H9 (cell line): ENCODE data around the gene ATP2C1. TPM values are rescaled to one million over a fixed set of nuclear protein-coding genes. Genes with fewer than 3 reads are reported as not detected.

Experiments
- DNase-seq: peaks from one replicate; pipeline ENCODE4 v3.0.0-alpha.2; 2017
- H2AFZ ChIP-seq: one replicate; pipeline ENCODE4 v1.6.1; 2013; ENCODE audit warnings: mild to moderate bottlenecking, low read length, control low read depth, moderate library complexity
- H2AK5ac ChIP-seq: 2 replicates; pipeline ENCODE4 v1.6.1; 2013; ENCODE audit warnings: low read length, control low read depth, mixed read lengths; ENCODE audit not compliant: insufficient read length
- H2BK120ac ChIP-seq: one replicate; pipeline ENCODE4 v1.6.1; 2013; ENCODE audit warnings: low read depth, mild to moderate bottlenecking, low read length, control low read depth, inconsistent platforms; ENCODE audit not compliant: poor library complexity, severe bottlenecking
- H2BK12ac ChIP-seq: 2 replicates; pipeline ENCODE4 v1.6.1; 2013; ENCODE audit warnings: low read length, control low read depth, mixed read lengths, low read depth; ENCODE audit not compliant: insufficient read length
- H2BK15ac ChIP-seq: 2 replicates; pipeline ENCODE4 v1.6.1; 2013; ENCODE audit warnings: low read depth, low read length, control low read depth
- H2BK20ac ChIP-seq: one replicate; pipeline ENCODE4 v1.6.1; 2013; ENCODE audit warnings: low read depth, mild to moderate bottlenecking, low read length, control low read depth, inconsistent platforms; ENCODE audit not compliant: poor library complexity, severe bottlenecking
- H2BK5ac ChIP-seq: 2 replicates; pipeline ENCODE4 v1.6.1; 2013; ENCODE audit warnings: low read length, control low read depth, mixed read lengths; ENCODE audit not compliant: insufficient read length
- H3K14ac ChIP-seq: 2 replicates; pipeline ENCODE4 v1.6.1; 2013; ENCODE audit warnings: low read length, control low read depth; ENCODE audit not compliant: insufficient read depth
- H3K18ac ChIP-seq: 2 replicates; pipeline ENCODE4 v1.6.1; 2013; ENCODE audit warnings: low read depth, mild to moderate bottlenecking, mixed read lengths, low read length, control low read depth; ENCODE audit not compliant: insufficient read length
- H3K23ac ChIP-seq: 2 replicates; pipeline ENCODE4 v1.6.1; 2013; ENCODE audit warnings: low read length, control low read depth, mixed read lengths, low read depth; ENCODE audit not compliant: insufficient read length
- H3K23me2 ChIP-seq: 2 replicates; pipeline ENCODE4 v1.6.1; 2013; ENCODE audit warnings: low read depth, mild to moderate bottlenecking, mixed read lengths, low read length, control low read depth; ENCODE audit not compliant: insufficient read length, poor library complexity, severe bottlenecking
- H3K27ac ChIP-seq: 2 replicates; pipeline ENCODE4 v1.5.1; 2013; ENCODE audit warnings: low read length, control low read depth, mixed read lengths, low read depth; ENCODE audit not compliant: insufficient read length
- H3K27me3 ChIP-seq: 2 replicates; pipeline ENCODE4 v1.6.1; 2013; ENCODE audit warnings: low read length, control low read depth, inconsistent platforms; ENCODE audit not compliant: insufficient read depth
- H3K4ac ChIP-seq: 2 replicates; pipeline ENCODE4 v1.6.1; 2013; ENCODE audit warnings: low read depth, mild to moderate bottlenecking, control low read depth, inconsistent platforms, low read length, moderate library complexity
- H3K4me1 ChIP-seq: 2 replicates; pipeline ENCODE4 v1.6.1; 2013; ENCODE audit warnings: low read length, control low read depth, inconsistent platforms; ENCODE audit not compliant: insufficient read depth
- H3K4me2 ChIP-seq: 2 replicates; pipeline ENCODE4 v1.6.1; 2013; ENCODE audit warnings: low read length, control low read depth, mixed read lengths; ENCODE audit not compliant: insufficient read length, insufficient read depth
- H3K56ac ChIP-seq: 2 replicates; pipeline ENCODE4 v1.6.1; 2013; ENCODE audit warnings: low read depth, mild to moderate bottlenecking, mixed read lengths, low read length, control low read depth; ENCODE audit not compliant: insufficient read length
- H3K79me1 ChIP-seq: 2 replicates; pipeline ENCODE4 v1.6.1; 2013; ENCODE audit warnings: low read depth, mild to moderate bottlenecking, moderate library complexity, low read length, control low read depth, inconsistent platforms; ENCODE audit not compliant: insufficient read depth, poor library complexity, severe bottlenecking
- H3K79me2 ChIP-seq: 2 replicates; pipeline ENCODE4 v1.6.1; 2013; ENCODE audit warnings: low read length, control low read depth, inconsistent platforms; ENCODE audit not compliant: insufficient read depth
- H3K9ac ChIP-seq: 2 replicates; pipeline ENCODE4 v1.6.1; 2013; ENCODE audit warnings: low read length, control low read depth, mixed read lengths; ENCODE audit not compliant: insufficient read length; ENCODE audit errors: extremely low read depth
- H3K9me3 ChIP-seq: one replicate; pipeline ENCODE4 v1.6.1; 2013; ENCODE audit warnings: low read depth, low read length, inconsistent platforms; ENCODE audit not compliant: control insufficient read depth
- H3T11ph ChIP-seq: one replicate; pipeline ENCODE4 v1.6.1; 2013; ENCODE audit warnings: mild to moderate bottlenecking, low read length, control low read depth, inconsistent platforms
- H4K20me1 ChIP-seq: one replicate; pipeline ENCODE4 v1.6.1; 2013; ENCODE audit not compliant: control insufficient read depth, insufficient read length, insufficient read depth
- H4K5ac ChIP-seq: 2 replicates; pipeline ENCODE4 v1.6.1; 2013; ENCODE audit warnings: low read depth, mild to moderate bottlenecking, mixed read lengths, low read length, control low read depth; ENCODE audit not compliant: insufficient read length
- H4K8ac ChIP-seq: replicated peaks from 2 replicates; pipeline ENCODE4 v1.6.1; 2013; ENCODE audit warnings: low read length, control low read depth, mixed read lengths, low read depth; ENCODE audit not compliant: insufficient read length
- H4K91ac ChIP-seq: 2 replicates; pipeline ENCODE4 v1.6.1; 2013; ENCODE audit warnings: low read depth, mild to moderate bottlenecking, moderate library complexity, mixed read lengths, low read length, control low read depth; ENCODE audit not compliant: insufficient read length
- H3K27ac Mint-ChIP-seq, 3 experiments: 2 replicates in 2 of 3; 3 replicates in 1 of 3; pipeline ENCODE4 v1.8.0; 2020 to 2021; ENCODE audit warnings: mixed read lengths in 3 of 3, mild to moderate bottlenecking in 1 of 3, moderate library complexity in 1 of 3
- H3K27me3 Mint-ChIP-seq: 2 replicates; pipeline ENCODE4 v1.8.0; 2021; ENCODE audit warnings: low read depth, mild to moderate bottlenecking, moderate library complexity, mixed read lengths
- H3K36me3 Mint-ChIP-seq, 3 experiments: 2 replicates in 2 of 3; 3 replicates in 1 of 3; pipeline ENCODE4 v1.8.0; 2020 to 2021; ENCODE audit warnings: low read depth in 3 of 3, mixed read lengths in 3 of 3; ENCODE audit not compliant: insufficient read depth in 1 of 3
- H3K4me1 Mint-ChIP-seq, 2 experiments: 2 replicates each; pipeline ENCODE4 v1.8.0; 2020; ENCODE audit warnings: mixed read lengths in 2 of 2
- H3K4me3 Mint-ChIP-seq, 2 experiments: 2 replicates in 1 of 2; 3 replicates in 1 of 2; pipeline ENCODE4 v1.8.0; 2020 to 2021; ENCODE audit warnings: mild to moderate bottlenecking in 2 of 2, mixed read lengths in 2 of 2, moderate library complexity in 1 of 2
- H3K9me3 Mint-ChIP-seq, 2 experiments: 2 replicates in 1 of 2; 3 replicates in 1 of 2; pipeline ENCODE4 v1.8.0; 2020; ENCODE audit warnings: mild to moderate bottlenecking in 2 of 2, mixed read lengths in 2 of 2, moderate library complexity in 1 of 2
- total RNA-seq: library from RNA; stranded (reverse); gene quantifications from 2 replicates; pipeline ENCODE4 v1.2.1, GENCODE V29; 2021
- TF ChIP-seq, protein P1 (sequence below): fragments of 200-600 bp; sonication (generic); conservative IDR thresholded peaks from 3 replicates; pipeline ENCODE4 v1.8.0; 2021; ENCODE audit warnings: antibody characterized with exemption, mild to moderate bottlenecking

ATP2C1 gene
- total RNA-seq, 1 experiment from 2014 or later, result 65.5 TPM

DNA sequence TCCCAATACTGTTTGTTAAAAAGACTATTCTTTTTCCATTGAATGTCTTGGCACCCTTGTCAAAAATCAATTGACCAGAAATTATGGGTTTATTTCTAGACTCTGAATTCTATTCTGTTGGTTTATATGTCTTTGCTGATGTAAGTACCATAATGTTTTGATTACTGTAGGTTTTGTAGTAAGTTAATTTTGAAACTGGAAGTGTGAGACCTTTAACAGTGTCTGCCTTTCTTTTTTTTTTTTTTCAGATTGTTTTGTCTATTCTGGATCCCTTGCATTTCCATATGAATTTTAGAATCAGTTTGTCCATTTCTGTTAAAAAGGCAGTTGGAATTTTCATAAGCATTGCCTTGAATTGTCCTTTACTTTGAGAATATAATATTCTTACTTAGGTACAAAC, 13.6 kb downstream of the ATP2C1 start:
- Histone ChIP-seq H3K23me2 (no peaks in the 10 kb centered on the region), H3K14ac (no peak overlapping the region), H3K4me2 (no peak overlapping the region), H3K27ac (no peak overlapping the region), H3K4ac (no peak overlapping the region), H3K56ac (no peak overlapping the region), H3K9me3 (no peaks in the 10 kb centered on the region), H3T11ph (no peak overlapping the region), H2BK120ac (no peak overlapping the region), H4K91ac (no peak overlapping the region), H2BK20ac (no peak overlapping the region), H2BK15ac (no peak overlapping the region), H2AFZ (no peak overlapping the region), H3K4me1 (no peaks in the 10 kb centered on the region), H3K27me3 (no peaks in the 10 kb centered on the region), H3K18ac (no peak overlapping the region), H2BK12ac (no peak overlapping the region), H2AK5ac (no peak overlapping the region), H4K5ac (no peak overlapping the region), H3K79me2 (peaks cover 6% of the 10 kb centered on the region; the same call in 1 of the 2 replicates), H3K23ac (no peak overlapping the region), H2BK5ac (no peak overlapping the region), H4K8ac (no peak overlapping the region), H3K79me1 (no peaks in the 10 kb centered on the region), H4K20me1 (no peaks in the 10 kb centered on the region), H3K9ac (no peak overlapping the region)
- Mint-ChIP-seq H3K4me1 (peaks cover 3 to 6% of the 10 kb centered on the region in 2 experiments; a peak in 3 of 4 replicates), H3K27ac (no peak overlapping the region), H3K27me3 (no peaks in the 10 kb centered on the region), H3K9me3 (peaks cover 0 to 3% of the 10 kb centered on the region in 2 experiments; a peak in 2 of 5 replicates), H3K36me3 (peaks cover 3 to 4% (median 3%) of the 10 kb centered on the region in 3 experiments; a peak in 5 of 7 replicates), H3K4me3 (no peak overlapping the region)
- no peak for DNase-seq
- TF ChIP-seq, protein P1, sequence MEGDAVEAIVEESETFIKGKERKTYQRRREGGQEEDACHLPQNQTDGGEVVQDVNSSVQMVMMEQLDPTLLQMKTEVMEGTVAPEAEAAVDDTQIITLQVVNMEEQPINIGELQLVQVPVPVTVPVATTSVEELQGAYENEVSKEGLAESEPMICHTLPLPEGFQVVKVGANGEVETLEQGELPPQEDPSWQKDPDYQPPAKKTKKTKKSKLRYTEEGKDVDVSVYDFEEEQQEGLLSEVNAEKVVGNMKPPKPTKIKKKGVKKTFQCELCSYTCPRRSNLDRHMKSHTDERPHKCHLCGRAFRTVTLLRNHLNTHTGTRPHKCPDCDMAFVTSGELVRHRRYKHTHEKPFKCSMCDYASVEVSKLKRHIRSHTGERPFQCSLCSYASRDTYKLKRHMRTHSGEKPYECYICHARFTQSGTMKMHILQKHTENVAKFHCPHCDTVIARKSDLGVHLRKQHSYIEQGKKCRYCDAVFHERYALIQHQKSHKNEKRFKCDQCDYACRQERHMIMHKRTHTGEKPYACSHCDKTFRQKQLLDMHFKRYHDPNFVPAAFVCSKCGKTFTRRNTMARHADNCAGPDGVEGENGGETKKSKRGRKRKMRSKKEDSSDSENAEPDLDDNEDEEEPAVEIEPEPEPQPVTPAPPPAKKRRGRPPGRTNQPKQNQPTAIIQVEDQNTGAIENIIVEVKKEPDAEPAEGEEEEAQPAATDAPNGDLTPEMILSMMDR, result no peak
